GM18502 (cell line): Measurements from ENCODE around the gene PKD1L1.
"Not testable (repeated sequence)": the region's sequence is repeated elsewhere in the genome, so short reads cannot be mapped to it uniquely, and the experiment has no call there.

Source experiments
- ATAC-seq: cut with Tn5 transposase; IDR thresholded peaks from one replicate; pipeline ENCODE4 v1.9.1; 2021; ENCODE audit warnings: mild to moderate bottlenecking; ENCODE audit not compliant: unreplicated experiment, poor library complexity

The PKD1L1 gene

GRCh38 chr7:47801423-47801822, 146.8 kb downstream of the PKD1L1 start:
- no peak for ATAC-seq

GRCh38 chr7:47799524-47799923, 148.7 kb downstream of the PKD1L1 start:
- ATAC-seq = no peak

- no peak for ATAC-seq
Measured at GRCh38 chr7:47796347-47796746, 151.9 kb downstream of the PKD1L1 start.

- no peak for ATAC-seq
Measured at GRCh38 chr7:47795631-47796030, 152.6 kb downstream of the PKD1L1 start.

- not testable (repeated sequence) for ATAC-seq
Measured at GRCh38 chr7:47795126-47795525, 153.1 kb downstream of the PKD1L1 start.

GRCh38 chr7:47794016-47794415, 154.2 kb downstream of the PKD1L1 start:
- ATAC-seq = no peak

- ATAC-seq = not testable (repeated sequence)
Measured at GRCh38 chr7:47793186-47793585, 155.1 kb downstream of the PKD1L1 start.

- ATAC-seq = no peak
Measured at GRCh38 chr7:47792521-47793121, 155.6 kb downstream of the PKD1L1 start.

- ATAC-seq = no peak
Measured at GRCh38 chr7:47791682-47792081, 156.6 kb downstream of the PKD1L1 start.

- ATAC-seq = no peak
Measured at GRCh38 chr7:47788083-47788482, 160.2 kb downstream of the PKD1L1 start.

- no peak for ATAC-seq
Measured at GRCh38 chr7:47787249-47788069, 160.8 kb downstream of the PKD1L1 start.

- no peak for ATAC-seq
Measured at GRCh38 chr7:47786557-47787248, 161.6 kb downstream of the PKD1L1 start.

- ATAC-seq = no peak
Measured at GRCh38 chr7:47785923-47786556, 162.2 kb downstream of the PKD1L1 start.

- no peak for ATAC-seq
Measured at GRCh38 chr7:47783456-47784223, 164.6 kb downstream of the PKD1L1 start.

GRCh38 chr7:47782792-47783191, 165.5 kb downstream of the PKD1L1 start:
- ATAC-seq = no peak

- no peak for ATAC-seq
Measured at GRCh38 chr7:47782022-47782421, 166.2 kb downstream of the PKD1L1 start.

- ATAC-seq = no peak
Measured at GRCh38 chr7:47780555-47780954, 167.7 kb downstream of the PKD1L1 start.

GRCh38 chr7:47779341-47779771, 168.9 kb downstream of the PKD1L1 start:
- no peak for ATAC-seq

- ATAC-seq = no peak
Measured at GRCh38 chr7:47778153-47778661, 170.1 kb downstream of the PKD1L1 start.
